ENCODE measurements around the gene PIM1. TPM values are rescaled to one million over a fixed set of nuclear protein-coding genes. Genes with fewer than 3 reads are reported as not detected.
A peak's percentile ranks its signal among the peaks of the same experiment; 100 is the strongest.

Gene PIM1
- total RNA-seq, 2 experiments from 2014 or later, result 428 to 445 TPM

GRCh38 chr6:37131104-37131959, 38.6 kb upstream of the PIM1 start:
- peaks cover 4% of the 10 kb centered on the region for H3K27me3 Mint-ChIP-seq
- no peaks in the 10 kb centered on the region for H3K36me3 Mint-ChIP-seq
- DNase-seq (no peak), ATAC-seq (ENCODE audit: low read depth) (no peak)
- H3K9me3 Mint-ChIP-seq, result no peaks in the 10 kb centered on the region
- peaks cover 10% of the 10 kb centered on the region for H3K4me1 Mint-ChIP-seq
- no peak overlapping the region for H3K27ac Mint-ChIP-seq
- H3K4me3 Mint-ChIP-seq, result no peak overlapping the region
- POLR2A ChIA-PET, result no interaction called here

- Mint-ChIP-seq H3K36me3 (no peaks in the 10 kb centered on the region), H3K9me3 (no peaks in the 10 kb centered on the region), H3K4me3 (no peak overlapping the region), H3K27ac (no peak overlapping the region), H3K27me3 (peaks cover 4% of the 10 kb centered on the region), H3K4me1 (peaks cover 10% of the 10 kb centered on the region)
- no peak for ATAC-seq (ENCODE audit: low read depth)
- DNase-seq, result no peak
- POLR2A ChIA-PET, result no interaction called here
Observed at GRCh38 chr6:37131960-37132253, 38.0 kb upstream of the PIM1 start.

GRCh38 chr6:37134036-37134395, 35.9 kb upstream of the PIM1 start:
- DNase-seq (no peak), ATAC-seq (ENCODE audit: low read depth) (no peak)
- H3K4me1 Mint-ChIP-seq, result peaks cover 12% of the 10 kb centered on the region
- H3K9me3 Mint-ChIP-seq, result no peaks in the 10 kb centered on the region
- H3K27ac Mint-ChIP-seq, result peak overlapping the region; percentile 60
- H3K36me3 Mint-ChIP-seq, result no peaks in the 10 kb centered on the region
- peaks cover 4% of the 10 kb centered on the region for H3K27me3 Mint-ChIP-seq
- H3K4me3 Mint-ChIP-seq, result no peak overlapping the region
- POLR2A ChIA-PET, result no interaction called here

- Mint-ChIP-seq H3K36me3 (no peaks in the 10 kb centered on the region), H3K4me3 (no peak overlapping the region), H3K4me1 (peaks cover 12% of the 10 kb centered on the region), H3K27me3 (peaks cover 4% of the 10 kb centered on the region), H3K9me3 (no peaks in the 10 kb centered on the region), H3K27ac (peak overlapping the region; percentile 60)
- ATAC-seq (ENCODE audit: low read depth), result no peak
- no peak for DNase-seq
- POLR2A ChIA-PET, result interaction anchor here (0.6 kb wide), 1 partner anchor 30 kb away, joined by 3 read pairs; no protein-coding TSS in a partner anchor
Observed at GRCh38 chr6:37134396-37135191, 35.4 kb upstream of the PIM1 start.

- POLR2A ChIA-PET, result interaction anchor here (0.7 kb wide), 1 partner anchor 87 kb away, joined by 8 read pairs; no protein-coding TSS in a partner anchor
- Mint-ChIP-seq H3K27me3 (no peaks in the 10 kb centered on the region), H3K27ac (no peak overlapping the region), H3K9me3 (no peaks in the 10 kb centered on the region), H3K36me3 (no peaks in the 10 kb centered on the region), H3K4me3 (no peak overlapping the region), H3K4me1 (peaks cover 7% of the 10 kb centered on the region)
- ATAC-seq (ENCODE audit: low read depth), result no peak
- DNase-seq, result no peak
Observed at GRCh38 chr6:37135835-37136694, 33.9 kb upstream of the PIM1 start.

GRCh38 chr6:37136821-37137200, 33.1 kb upstream of the PIM1 start:
- no peaks in the 10 kb centered on the region for H3K9me3 Mint-ChIP-seq
- ATAC-seq (ENCODE audit: low read depth), result no peak
- no peak overlapping the region for H3K4me3 Mint-ChIP-seq
- peaks cover 9% of the 10 kb centered on the region for H3K4me1 Mint-ChIP-seq
- no peak for DNase-seq
- H3K27me3 Mint-ChIP-seq, result no peaks in the 10 kb centered on the region
- H3K27ac Mint-ChIP-seq, result no peak overlapping the region
- POLR2A ChIA-PET, result no interaction called here
- no peaks in the 10 kb centered on the region for H3K36me3 Mint-ChIP-seq

- H3K9me3 Mint-ChIP-seq, result no peaks in the 10 kb centered on the region
- no peak overlapping the region for H3K27ac Mint-ChIP-seq
- no peaks in the 10 kb centered on the region for H3K27me3 Mint-ChIP-seq
- POLR2A ChIA-PET, result no interaction called here
- peaks cover 11% of the 10 kb centered on the region for H3K4me1 Mint-ChIP-seq
- DNase-seq (no peak), ATAC-seq (ENCODE audit: low read depth) (no peak)
- H3K36me3 Mint-ChIP-seq, result no peaks in the 10 kb centered on the region
- no peak overlapping the region for H3K4me3 Mint-ChIP-seq
Observed at GRCh38 chr6:37137201-37138090, 32.5 kb upstream of the PIM1 start.

- Mint-ChIP-seq H3K36me3 (no peaks in the 10 kb centered on the region), H3K9me3 (no peaks in the 10 kb centered on the region), H3K4me3 (no peak overlapping the region), H3K27ac (no peak overlapping the region), H3K27me3 (peaks cover 2% of the 10 kb centered on the region), H3K4me1 (peaks cover 11% of the 10 kb centered on the region)
- ATAC-seq (ENCODE audit: low read depth) (no peak), DNase-seq (no peak)
- POLR2A ChIA-PET, result no interaction called here
Observed at GRCh38 chr6:37138856-37139229, 31.1 kb upstream of the PIM1 start.

- POLR2A ChIA-PET, result interaction anchor here (0.7 kb wide), 1 partner anchor 1934 kb away, joined by 3 read pairs; no protein-coding TSS in a partner anchor
- Mint-ChIP-seq H3K4me3 (no peak overlapping the region), H3K27me3 (peaks cover 5% of the 10 kb centered on the region), H3K9me3 (no peaks in the 10 kb centered on the region), H3K4me1 (peaks cover 9% of the 10 kb centered on the region), H3K36me3 (no peaks in the 10 kb centered on the region), H3K27ac (no peak overlapping the region)
- ATAC-seq (ENCODE audit: low read depth), result no peak
- DNase-seq, result no peak
Observed at GRCh38 chr6:37139230-37139962, 30.6 kb upstream of the PIM1 start.

GRCh38 chr6:37140145-37140544, 29.8 kb upstream of the PIM1 start:
- peaks cover 6% of the 10 kb centered on the region for H3K27me3 Mint-ChIP-seq
- no peaks in the 10 kb centered on the region for H3K36me3 Mint-ChIP-seq
- ATAC-seq (ENCODE audit: low read depth) (no peak), DNase-seq (no peak)
- H3K4me1 Mint-ChIP-seq, result peaks cover 7% of the 10 kb centered on the region
- POLR2A ChIA-PET, result interaction anchor here (0.7 kb wide), 1 partner anchor 1933 kb away, joined by 3 read pairs; no protein-coding TSS in a partner anchor
- H3K27ac Mint-ChIP-seq, result no peak overlapping the region
- no peaks in the 10 kb centered on the region for H3K9me3 Mint-ChIP-seq
- H3K4me3 Mint-ChIP-seq, result no peak overlapping the region

- no peak overlapping the region for H3K27ac Mint-ChIP-seq
- POLR2A ChIA-PET, result interaction anchor here (0.7 kb wide), 1 partner anchor 653 kb away, joined by 6 read pairs; no protein-coding TSS in a partner anchor
- peaks cover 7% of the 10 kb centered on the region for H3K4me1 Mint-ChIP-seq
- no peaks in the 10 kb centered on the region for H3K36me3 Mint-ChIP-seq
- H3K4me3 Mint-ChIP-seq, result no peak overlapping the region
- no peaks in the 10 kb centered on the region for H3K9me3 Mint-ChIP-seq
- no peak for DNase-seq
- ATAC-seq (ENCODE audit: low read depth), result no peak
- peaks cover 6% of the 10 kb centered on the region for H3K27me3 Mint-ChIP-seq
Observed at GRCh38 chr6:37141281-37142049, 28.5 kb upstream of the PIM1 start.
